Caco-2 (cell line): ENCODE results near the gene ARHGEF10L. TPM values are rescaled to one million over a fixed set of nuclear protein-coding genes. Genes with fewer than 3 reads are reported as not detected.

ENCODE experiments used
- BruUV-seq: library from RNA; stranded (reverse); fragments of 400-500 nt; replicated peaks from 2 replicates; lab custom pipeline; 2021; lab: Mats Ljungman, UMichigan
- CTCF ChIA-PET: fragments of 300-600 bp; sonication (Branson Sonifier 250); formaldehyde crosslinking; loops from one replicate; lab custom pipeline; 2022; ENCODE audit warnings: antibody characterized with exemption; lab: Charles Lee
- POLR2A ChIA-PET: fragments of 300-600 bp; sonication (Branson Sonifier 250); formaldehyde crosslinking; loops from one replicate; lab custom pipeline; 2022; ENCODE audit warnings: antibody characterized with exemption; lab: Charles Lee
- DNase-seq, 2 experiments: peaks; one replicate each; pipeline versions ENCODE4 v3.0.0 to v3.0.0-alpha.2; 2020 to 2022
- H3K27me3 ChIP-seq: replicated peaks from 2 replicates; pipeline ENCODE4 v1.6.0; 2011; ENCODE audit warnings: low read length; ENCODE audit not compliant: control insufficient read depth, insufficient read depth
- H3K36me3 ChIP-seq: 2 replicates; pipeline ENCODE4 v1.5.1; 2011; ENCODE audit warnings: low read length; ENCODE audit not compliant: control insufficient read depth, insufficient read depth
- H3K4me1 ChIP-seq: fragments of 250-450 bp; sonication (Bioruptor Pico); 2 replicates; pipeline ENCODE4 v1.5.1; 2020; ENCODE audit warnings: mild to moderate bottlenecking
- H3K4me3 ChIP-seq: 2 replicates; pipeline ENCODE4 v1.5.1; 2011; ENCODE audit warnings: low read depth, mild to moderate bottlenecking, control low read depth, low read length
- H3K9me3 ChIP-seq: fragments of 250-450 bp; sonication (Bioruptor Pico); 2 replicates; pipeline ENCODE4 v1.5.1; 2020; ENCODE audit warnings: mild to moderate bottlenecking, moderate library complexity
- H3K27ac Mint-ChIP-seq: one replicate; pipeline ENCODE4 v1.8.0; 2022; ENCODE audit warnings: mixed read lengths; ENCODE audit not compliant: unreplicated experiment
- H3K27me3 Mint-ChIP-seq: one replicate; pipeline ENCODE4 v1.8.0; 2022; ENCODE audit warnings: mixed read lengths; ENCODE audit not compliant: insufficient read depth, unreplicated experiment
- H3K36me3 Mint-ChIP-seq: one replicate; pipeline ENCODE4 v1.8.0; 2022; ENCODE audit warnings: mild to moderate bottlenecking, mixed read lengths; ENCODE audit not compliant: insufficient read depth, unreplicated experiment
- H3K4me1 Mint-ChIP-seq: one replicate; pipeline ENCODE4 v1.8.0; 2022; ENCODE audit warnings: low read depth, mixed read lengths; ENCODE audit not compliant: unreplicated experiment
- H3K4me3 Mint-ChIP-seq: one replicate; pipeline ENCODE4 v1.8.0; 2022; ENCODE audit warnings: mild to moderate bottlenecking, moderate library complexity, mixed read lengths; ENCODE audit not compliant: unreplicated experiment
- H3K9me3 Mint-ChIP-seq: one replicate; pipeline ENCODE4 v1.8.0; 2022; ENCODE audit warnings: mixed read lengths; ENCODE audit not compliant: unreplicated experiment
- CTCF ChIP-seq, 2 experiments: fragments of 200-600 bp in 1 of 2; IDR thresholded peaks; 1 replicate in 1 of 2; 2 replicates in 1 of 2; pipeline versions ENCODE4 v1.5.1 to v1.8.0; 2011 to 2022; ENCODE audit warnings: antibody characterized with exemption in 1 of 2, control low read depth in 1 of 2, inconsistent platforms in 1 of 2, low read depth in 1 of 2, low read length in 1 of 2, mild to moderate bottlenecking in 1 of 2, moderate library complexity in 1 of 2; ENCODE audit not compliant: insufficient read depth in 1 of 2, severe bottlenecking in 1 of 2, unreplicated experiment in 1 of 2
- intact Hi-C: fragments of 100-400 bp; cut with micrococcal nuclease; formaldehyde crosslinking; loops from one replicate; pipeline ENCODE4 v1.10.0; 2022; ENCODE audit not compliant: unreplicated experiment
- total RNA-seq: library from RNA; stranded (reverse); gene quantifications from 2 replicates; pipeline ENCODE4 v1.2.3, GENCODE V29; 2022

The ARHGEF10L gene
- total RNA-seq, 1 experiment from 2014 or later, result 31.3 TPM

GRCh38 chr1:17542645-17543044 is 3.1 kb downstream of the ARHGEF10L start:
- H3K36me3 Mint-ChIP-seq, result no peaks in the 10 kb centered on the region
- H3K27ac Mint-ChIP-seq, result no peak overlapping the region
- no peak overlapping the region for H3K4me3 Mint-ChIP-seq
- H3K27me3 Mint-ChIP-seq, result no peaks in the 10 kb centered on the region
- Histone ChIP-seq H3K4me3 (no peak overlapping the region), H3K4me1 (peaks cover 13% of the 10 kb centered on the region; the same call in 1 of the 2 replicates), H3K27me3 (no peaks in the 10 kb centered on the region), H3K36me3 (no peaks in the 10 kb centered on the region), H3K9me3 (no peaks in the 10 kb centered on the region)
- no peaks in the 10 kb centered on the region for H3K9me3 Mint-ChIP-seq
- POLR2A ChIA-PET, result no interaction called here
- no peak for TF ChIP-seq CTCF (IDR thresholded peaks at IDR 0.05; ENCODE audit: insufficient read depth in 1 of 2, low read depth in 1 of 2, low read length in 1 of 2, severe bottlenecking in 1 of 2, unreplicated experiment in 1 of 2)
- DNase-seq, result no peak
- no peaks in the 10 kb centered on the region for H3K4me1 Mint-ChIP-seq
- no TSS peak for BruUV-seq
- CTCF ChIA-PET, result no interaction called here
- intact Hi-C loops, result loop anchor here (5.0 kb wide), 1 partner anchor 55 kb away; no protein-coding TSS in a partner anchor

- Mint-ChIP-seq H3K27me3 (no peaks in the 10 kb centered on the region), H3K4me1 (no peaks in the 10 kb centered on the region), H3K27ac (no peak overlapping the region), H3K4me3 (no peak overlapping the region), H3K9me3 (no peaks in the 10 kb centered on the region), H3K36me3 (no peaks in the 10 kb centered on the region)
- intact Hi-C loops, result loop anchor here (5.0 kb wide), 1 partner anchor 52 kb away; no protein-coding TSS in a partner anchor
- Histone ChIP-seq H3K27me3 (no peaks in the 10 kb centered on the region), H3K9me3 (no peaks in the 10 kb centered on the region), H3K4me1 (peaks cover 7% of the 10 kb centered on the region; the same call in 1 of the 2 replicates), H3K4me3 (no peak overlapping the region), H3K36me3 (no peaks in the 10 kb centered on the region)
- no peak for DNase-seq
- no TSS peak for BruUV-seq
- CTCF ChIA-PET, result interaction anchor here (1.0 kb wide), 1 partner anchor 67 kb away, joined by 4 read pairs; no protein-coding TSS in a partner anchor
- no peak for TF ChIP-seq CTCF (IDR thresholded peaks at IDR 0.05; ENCODE audit: insufficient read depth in 1 of 2, low read depth in 1 of 2, low read length in 1 of 2, severe bottlenecking in 1 of 2, unreplicated experiment in 1 of 2)
- POLR2A ChIA-PET, result no interaction called here
Measured at GRCh38 chr1:17544776-17545350, 5.4 kb downstream of the ARHGEF10L start.

GRCh38 chr1:17545356-17545755 is 5.9 kb downstream of the ARHGEF10L start:
- H3K4me3 ChIP-seq, result no peak overlapping the region
- H3K4me1 ChIP-seq, result peaks cover 6% of the 10 kb centered on the region; the same call in 1 of the 2 replicates
- Mint-ChIP-seq H3K4me3 (no peak overlapping the region), H3K9me3 (no peaks in the 10 kb centered on the region), H3K27ac (no peak overlapping the region), H3K27me3 (no peaks in the 10 kb centered on the region), H3K36me3 (no peaks in the 10 kb centered on the region), H3K4me1 (no peaks in the 10 kb centered on the region)
- TF ChIP-seq CTCF (IDR thresholded peaks at IDR 0.05; ENCODE audit: insufficient read depth in 1 of 2, low read depth in 1 of 2, low read length in 1 of 2, severe bottlenecking in 1 of 2, unreplicated experiment in 1 of 2), result no peak
- BruUV-seq, result no TSS peak
- no peak for DNase-seq
- H3K27me3 ChIP-seq, result no peaks in the 10 kb centered on the region
- H3K36me3 ChIP-seq, result no peaks in the 10 kb centered on the region
- POLR2A ChIA-PET, result no interaction called here
- H3K9me3 ChIP-seq, result no peaks in the 10 kb centered on the region
- CTCF ChIA-PET, result interaction anchor here (1.0 kb wide), 1 partner anchor 68 kb away, joined by 4 read pairs; no protein-coding TSS in a partner anchor
- intact Hi-C loops, result no loop called here
